Stimulated activated CD8-positive, alpha-beta memory T cell treated with anti-CD3 and anti-CD28 coated beads, Interleukin-12 subunit alpha, Interleukin-12 subunit beta, amount 100 ng/mL, for 4 hours (primary cell): ENCODE data around the gene NHLRC2.

ENCODE experiments used
- DNase-seq: peaks from one replicate; pipeline ENCODE4 v3.0.0-alpha.2; 2020; ENCODE audit warnings: low read depth

The NHLRC2 gene

GRCh38 chr10:113859261-113859660 lies 4.8 kb downstream of the NHLRC2 start:
- DNase-seq: no peak

- DNase-seq: no peak
These were observed 11.4 kb downstream of the NHLRC2 start for GRCh38 chr10:113865901-113866300.

GRCh38 chr10:113866551-113867394 lies 12.3 kb downstream of the NHLRC2 start:
- no peak for DNase-seq

GRCh38 chr10:113867904-113868303 lies 13.4 kb downstream of the NHLRC2 start:
- no peak for DNase-seq

GRCh38 chr10:113869789-113870188 lies 15.3 kb downstream of the NHLRC2 start:
- DNase-seq: no peak

GRCh38 chr10:113872139-113873030 lies 17.9 kb downstream of the NHLRC2 start:
- no peak for DNase-seq

GRCh38 chr10:113875212-113875611 lies 20.8 kb downstream of the NHLRC2 start:
- no peak for DNase-seq

- DNase-seq: no peak
These were observed 22.0 kb downstream of the NHLRC2 start for GRCh38 chr10:113876461-113876860.

- DNase-seq: no peak
These were observed 25.2 kb downstream of the NHLRC2 start for GRCh38 chr10:113879691-113880090.

GRCh38 chr10:113880236-113880635 lies 25.8 kb downstream of the NHLRC2 start:
- DNase-seq: no peak

GRCh38 chr10:113882240-113882639 lies 27.8 kb downstream of the NHLRC2 start:
- DNase-seq: no peak

- DNase-seq: no peak
These were observed 35.5 kb downstream of the NHLRC2 start for GRCh38 chr10:113889911-113890310.

- no peak for DNase-seq
These were observed 36.3 kb downstream of the NHLRC2 start for GRCh38 chr10:113890769-113891168.

GRCh38 chr10:113891476-113891875 lies 37.0 kb downstream of the NHLRC2 start:
- no peak for DNase-seq

GRCh38 chr10:113893570-113893969 lies 39.1 kb downstream of the NHLRC2 start:
- DNase-seq: no peak

GRCh38 chr10:113894581-113894980 lies 40.1 kb downstream of the NHLRC2 start:
- no peak for DNase-seq

GRCh38 chr10:113895018-113895417 lies 40.6 kb downstream of the NHLRC2 start:
- DNase-seq: no peak

- no peak for DNase-seq
These were observed 43.5 kb downstream of the NHLRC2 start for GRCh38 chr10:113897693-113898618.

- no peak for DNase-seq
These were observed 45.6 kb downstream of the NHLRC2 start for GRCh38 chr10:113899952-113900598.

GRCh38 chr10:113905756-113906155 lies 51.3 kb downstream of the NHLRC2 start:
- no peak for DNase-seq

- no peak for DNase-seq
These were observed 52.7 kb downstream of the NHLRC2 start for GRCh38 chr10:113907166-113907565.
